Upper lobe of left lung (tissue), 6 donors: Measurements from ENCODE around the gene MYT1. TPM values are rescaled to one million over a fixed set of nuclear protein-coding genes. Genes with fewer than 3 reads are reported as not detected.

Experiments
- ATAC-seq, 2 donors: fragments of 200-7000 bp; cut with Tn5 transposase; one replicate each; pipeline ENCODE4 v1.9.1; 2022; ENCODE audit warnings: mild to moderate bottlenecking in 2 of 2, moderate library complexity in 2 of 2; ENCODE audit not compliant: low FRiP score in 2 of 2
- DNase-seq, 2 donors: peaks; one replicate each; pipeline ENCODE4 v3.0.0-alpha.2; 2019 to 2020
- H3K27ac ChIP-seq, 4 donors: fragments of 200-600 bp; sonication (generic); one replicate each; pipeline ENCODE4 v1.5.1; 2016 to 2019
- H3K27me3 ChIP-seq, 4 donors: fragments of 200-600 bp; sonication (generic); one replicate each; pipeline ENCODE4 v1.5.1; 2017 to 2019
- H3K36me3 ChIP-seq, 4 donors: fragments of 200-600 bp; sonication (generic); one replicate each; pipeline ENCODE4 v1.5.1; 2016 to 2019
- H3K4me1 ChIP-seq, 4 donors: fragments of 200-600 bp; sonication (generic); one replicate each; pipeline ENCODE4 v1.5.1; 2018 to 2019
- H3K4me3 ChIP-seq, 4 donors: fragments of 200-600 bp; sonication (generic); one replicate each; pipeline ENCODE4 v1.5.1; 2017 to 2019; ENCODE audit warnings: mild to moderate bottlenecking in 2 of 4, moderate library complexity in 1 of 4
- H3K9me3 ChIP-seq, 4 donors: fragments of 200-600 bp; sonication (generic); one replicate each; pipeline ENCODE4 v1.5.1; 2018 to 2019
- CTCF ChIP-seq, 6 experiments: fragments of 450-650 bp in 4 of 6; fragments of 200-600 bp in 2 of 6; sonication (generic) in 2 of 6; IDR thresholded peaks; one replicate each; pipeline ENCODE4 v1.5.1; 2016 to 2019; ENCODE audit warnings: antibody characterized with exemption in 6 of 6
- EP300 ChIP-seq, 4 donors: sonication (generic); formaldehyde crosslinking; IDR thresholded peaks; one replicate each; pipeline ENCODE4 v1.5.1; 2017; ENCODE audit warnings: antibody characterized with exemption in 4 of 4, control low read depth in 2 of 4
- POLR2A ChIP-seq, 4 donors: fragments of 450-650 bp; IDR thresholded peaks; one replicate each; pipeline ENCODE4 v1.5.1; 2016 to 2017; ENCODE audit warnings: antibody characterized with exemption in 4 of 4, mild to moderate bottlenecking in 2 of 4
- POLR2AphosphoS5 ChIP-seq, 2 donors: sonication (generic); formaldehyde crosslinking; IDR thresholded peaks; one replicate each; pipeline ENCODE4 v1.5.1; 2017; ENCODE audit warnings: antibody characterized with exemption in 2 of 2
- WGBS, 2 donors: methylation state at CpG; one replicate each; pipeline ENCODE4 v1.1.5; 2017 to 2018; 5-methylcytosine and 5-hydroxymethylcytosine counted together
- total RNA-seq, 6 donors: library from RNA; depleted of rRNA in 4 of 6; stranded (reverse); fragments of >200 nt in 4 of 6; gene quantifications; one replicate each; pipeline versions ENCODE4 v1.1.0 to v1.2.1, GENCODE V29; 2016 to 2021
- donor health status: DM: no; HTN: no; CAD: no; lungs with moderate emphysema.
- donor health status: DM: no; HTN: yes; CAD: no; lungs with severe emphysema.

MYT1 gene
- total RNA-seq, 6 donors from 2014 or later = 0.09 to 3.1 TPM; not detected in 4

GRCh38 chr20:64241061-64241460 lies 76.8 kb downstream of the MYT1 start:
- Histone ChIP-seq H3K4me1 (no peaks in the 10 kb centered on the region), H3K4me3 (no peak overlapping the region), H3K36me3 (no peaks in the 10 kb centered on the region), H3K27ac (no peak overlapping the region), H3K27me3 (no peaks in the 10 kb centered on the region), H3K9me3 (no peaks in the 10 kb centered on the region)
- DNase-seq (no peak), ATAC-seq (no peak)
- 75 to 80% methylated on average over 8 of the region's 8 CpGs for WGBS, 2 donors
- TF ChIP-seq POLR2A (IDR thresholded peaks at IDR 0.05) (no peak), CTCF (IDR thresholded peaks at IDR 0.05) (no peak), POLR2AphosphoS5 (IDR thresholded peaks at IDR 0.05) (no peak), EP300 (IDR thresholded peaks at IDR 0.05) (no peak)

GRCh38 chr20:64242003-64242796 lies 77.9 kb downstream of the MYT1 start:
- Histone ChIP-seq H3K27ac (no peak overlapping the region), H3K4me3 (no peak overlapping the region), H3K36me3 (no peaks in the 10 kb centered on the region), H3K4me1 (no peaks in the 10 kb centered on the region), H3K9me3 (no peaks in the 10 kb centered on the region), H3K27me3 (no peaks in the 10 kb centered on the region)
- ATAC-seq (no peak), DNase-seq (peak in 1 of 2 donors; percentile 55)
- no peak for TF ChIP-seq POLR2A (IDR thresholded peaks at IDR 0.05)
- WGBS, 2 donors = 78 to 83% methylated on average over 19 of the region's 19 CpGs

GRCh38 chr20:64242797-64243475 lies 78.7 kb downstream of the MYT1 start:
- Histone ChIP-seq H3K4me1 (no peaks in the 10 kb centered on the region), H3K4me3 (no peak overlapping the region), H3K36me3 (no peaks in the 10 kb centered on the region), H3K9me3 (no peaks in the 10 kb centered on the region), H3K27ac (no peak overlapping the region), H3K27me3 (no peaks in the 10 kb centered on the region)
- TF ChIP-seq POLR2AphosphoS5 (IDR thresholded peaks at IDR 0.05) (no peak), POLR2A (IDR thresholded peaks at IDR 0.05) (no peak), CTCF (IDR thresholded peaks at IDR 0.05) (no peak)
- DNase-seq = no peak
- ATAC-seq = no peak
- 77 to 82% methylated on average over 4 of the region's 4 CpGs for WGBS, 2 donors

GRCh38 chr20:64244281-64244805 lies 80.1 kb downstream of the MYT1 start:
- ATAC-seq (no peak), DNase-seq (no peak)
- 49% methylated on average over 2 of the region's 2 CpGs for WGBS, 2 donors
- Histone ChIP-seq H3K9me3 (no peaks in the 10 kb centered on the region), H3K27ac (no peak overlapping the region), H3K4me3 (no peak overlapping the region), H3K4me1 (no peaks in the 10 kb centered on the region), H3K36me3 (no peaks in the 10 kb centered on the region), H3K27me3 (no peaks in the 10 kb centered on the region)
- no peak for TF ChIP-seq CTCF (IDR thresholded peaks at IDR 0.05)
- TF ChIP-seq POLR2A (IDR thresholded peaks at IDR 0.05) = no peak
- no peak for TF ChIP-seq POLR2AphosphoS5 (IDR thresholded peaks at IDR 0.05)
- TF ChIP-seq EP300 (IDR thresholded peaks at IDR 0.05) = no peak

GRCh38 chr20:64244870-64245603 lies 80.8 kb downstream of the MYT1 start:
- WGBS, 2 donors = 47 to 86% methylated on average over 5 to 8 of the region's 8 CpGs
- TF ChIP-seq POLR2AphosphoS5 (IDR thresholded peaks at IDR 0.05) (no peak), EP300 (IDR thresholded peaks at IDR 0.05) (no peak), POLR2A (IDR thresholded peaks at IDR 0.05) (no peak), CTCF (IDR thresholded peaks at IDR 0.05) (no peak)
- H3K36me3 ChIP-seq = no peaks in the 10 kb centered on the region

More at GRCh38 chr20:64244870-64245603, 80.8 kb downstream of the MYT1 start:
- DNase-seq (no peak), ATAC-seq (peak in 1 of 2 donors; percentile 27)
- Histone ChIP-seq H3K27me3 (no peaks in the 10 kb centered on the region), H3K4me1 (no peaks in the 10 kb centered on the region), H3K9me3 (no peaks in the 10 kb centered on the region), H3K4me3 (no peak overlapping the region), H3K27ac (no peak overlapping the region)
